Progenitor cell of endocrine pancreas (in vitro differentiated cells): ENCODE measurements around the gene BEGAIN. TPM values are rescaled to one million over a fixed set of nuclear protein-coding genes. Genes with fewer than 3 reads are reported as not detected.

ENCODE experiments used
- DNase-seq: peaks from one replicate; pipeline ENCODE4 v3.0.0; 2021; ENCODE audit warnings: low spot score; ENCODE audit not compliant: unreplicated experiment
- H3K27ac Mint-ChIP-seq: 2 replicates; pipeline ENCODE4 v1.8.0; 2021; ENCODE audit warnings: mild to moderate bottlenecking, moderate library complexity, mixed read lengths
- H3K27me3 Mint-ChIP-seq: 2 replicates; pipeline ENCODE4 v1.8.0; 2021; ENCODE audit warnings: mixed read lengths
- H3K36me3 Mint-ChIP-seq: 2 replicates; pipeline ENCODE4 v1.8.0; 2022; ENCODE audit warnings: mixed read lengths; ENCODE audit not compliant: insufficient read depth
- H3K4me1 Mint-ChIP-seq: 2 replicates; pipeline ENCODE4 v1.8.0; 2021; ENCODE audit warnings: low read depth, mixed read lengths
- H3K4me3 Mint-ChIP-seq: 2 replicates; pipeline ENCODE4 v1.8.0; 2021; ENCODE audit warnings: low read depth, mild to moderate bottlenecking, moderate library complexity, mixed read lengths
- H3K9me3 Mint-ChIP-seq: 2 replicates; pipeline ENCODE4 v1.8.0; 2021; ENCODE audit warnings: low read depth, mixed read lengths
- total RNA-seq: library from RNA; stranded (reverse); gene quantifications from 2 replicates; pipeline ENCODE4 v1.2.1, GENCODE V29; 2021
- TF ChIP-seq, protein P1 (sequence below): fragments of 200-600 bp; sonication (generic); IDR thresholded peaks from one replicate; pipeline ENCODE4 v1.5.0; 2021; ENCODE audit warnings: antibody characterized with exemption, mild to moderate bottlenecking; ENCODE audit not compliant: unreplicated experiment

Gene BEGAIN
- total RNA-seq, 1 donor from 2014 or later = 0.65 TPM

DNA sequence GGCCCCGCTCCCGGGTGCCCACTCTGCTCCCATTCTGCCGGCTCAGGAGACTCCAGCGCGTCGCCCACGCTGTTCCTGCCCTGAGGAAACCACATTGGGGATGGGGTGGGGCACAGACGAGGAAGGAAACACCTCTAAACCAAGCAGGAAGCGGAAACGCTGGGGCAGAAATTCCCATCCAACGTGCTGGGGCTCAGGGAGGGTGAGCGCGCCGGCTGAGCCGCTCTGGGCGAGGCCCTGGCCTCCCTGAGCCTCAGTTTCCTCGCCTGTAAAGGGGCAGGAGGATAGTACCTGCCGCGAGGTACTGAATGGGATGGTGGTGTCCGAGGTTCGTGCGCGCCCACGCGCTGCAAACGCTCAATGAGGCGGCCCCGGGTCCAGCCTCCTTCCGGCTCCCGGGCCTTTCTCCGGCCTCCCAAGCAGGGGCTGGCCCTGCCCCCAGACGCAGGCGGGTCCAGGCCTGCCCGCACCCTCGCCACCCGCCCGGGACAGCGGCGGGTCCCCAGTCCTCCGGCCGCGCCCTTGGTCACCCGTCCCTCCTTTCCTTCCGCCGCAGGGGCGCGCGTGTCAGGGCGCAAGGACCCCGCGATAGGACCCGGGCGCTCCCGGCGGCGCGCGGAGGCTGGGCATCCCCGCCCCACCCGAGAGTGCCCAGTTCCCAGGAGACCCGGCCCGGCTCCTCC, 673 bp downstream of the BEGAIN start:
- Mint-ChIP-seq H3K27me3 (peaks cover 72% of the 10 kb centered on the region), H3K4me3 (peak overlapping the region; percentile 65), H3K9me3 (no peaks in the 10 kb centered on the region), H3K36me3 (no peaks in the 10 kb centered on the region), H3K27ac (no peak overlapping the region), H3K4me1 (no peaks in the 10 kb centered on the region)
- no peak for DNase-seq
- TF ChIP-seq, protein P1, sequence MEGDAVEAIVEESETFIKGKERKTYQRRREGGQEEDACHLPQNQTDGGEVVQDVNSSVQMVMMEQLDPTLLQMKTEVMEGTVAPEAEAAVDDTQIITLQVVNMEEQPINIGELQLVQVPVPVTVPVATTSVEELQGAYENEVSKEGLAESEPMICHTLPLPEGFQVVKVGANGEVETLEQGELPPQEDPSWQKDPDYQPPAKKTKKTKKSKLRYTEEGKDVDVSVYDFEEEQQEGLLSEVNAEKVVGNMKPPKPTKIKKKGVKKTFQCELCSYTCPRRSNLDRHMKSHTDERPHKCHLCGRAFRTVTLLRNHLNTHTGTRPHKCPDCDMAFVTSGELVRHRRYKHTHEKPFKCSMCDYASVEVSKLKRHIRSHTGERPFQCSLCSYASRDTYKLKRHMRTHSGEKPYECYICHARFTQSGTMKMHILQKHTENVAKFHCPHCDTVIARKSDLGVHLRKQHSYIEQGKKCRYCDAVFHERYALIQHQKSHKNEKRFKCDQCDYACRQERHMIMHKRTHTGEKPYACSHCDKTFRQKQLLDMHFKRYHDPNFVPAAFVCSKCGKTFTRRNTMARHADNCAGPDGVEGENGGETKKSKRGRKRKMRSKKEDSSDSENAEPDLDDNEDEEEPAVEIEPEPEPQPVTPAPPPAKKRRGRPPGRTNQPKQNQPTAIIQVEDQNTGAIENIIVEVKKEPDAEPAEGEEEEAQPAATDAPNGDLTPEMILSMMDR = no peak

DNA sequence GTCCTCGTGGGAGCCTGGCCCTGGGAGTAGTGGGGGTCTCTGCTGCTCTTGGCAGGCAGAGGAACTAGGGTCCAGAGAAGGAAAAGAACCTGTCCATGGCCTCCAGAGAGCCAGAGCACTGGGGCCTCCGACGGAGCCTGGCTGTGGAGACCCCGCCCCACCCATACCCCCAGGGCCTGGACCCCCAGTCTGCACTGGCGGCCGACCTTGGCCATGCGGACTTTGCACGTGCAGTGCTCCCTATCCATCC, 1.1 kb downstream of the BEGAIN start:
- DNase-seq = no peak
- Mint-ChIP-seq H3K4me1 (no peaks in the 10 kb centered on the region), H3K4me3 (peak overlapping the region; percentile 65), H3K9me3 (no peaks in the 10 kb centered on the region), H3K36me3 (no peaks in the 10 kb centered on the region), H3K27ac (no peak overlapping the region), H3K27me3 (peaks cover 69% of the 10 kb centered on the region)
- TF ChIP-seq, protein P1 = no peak

DNA sequence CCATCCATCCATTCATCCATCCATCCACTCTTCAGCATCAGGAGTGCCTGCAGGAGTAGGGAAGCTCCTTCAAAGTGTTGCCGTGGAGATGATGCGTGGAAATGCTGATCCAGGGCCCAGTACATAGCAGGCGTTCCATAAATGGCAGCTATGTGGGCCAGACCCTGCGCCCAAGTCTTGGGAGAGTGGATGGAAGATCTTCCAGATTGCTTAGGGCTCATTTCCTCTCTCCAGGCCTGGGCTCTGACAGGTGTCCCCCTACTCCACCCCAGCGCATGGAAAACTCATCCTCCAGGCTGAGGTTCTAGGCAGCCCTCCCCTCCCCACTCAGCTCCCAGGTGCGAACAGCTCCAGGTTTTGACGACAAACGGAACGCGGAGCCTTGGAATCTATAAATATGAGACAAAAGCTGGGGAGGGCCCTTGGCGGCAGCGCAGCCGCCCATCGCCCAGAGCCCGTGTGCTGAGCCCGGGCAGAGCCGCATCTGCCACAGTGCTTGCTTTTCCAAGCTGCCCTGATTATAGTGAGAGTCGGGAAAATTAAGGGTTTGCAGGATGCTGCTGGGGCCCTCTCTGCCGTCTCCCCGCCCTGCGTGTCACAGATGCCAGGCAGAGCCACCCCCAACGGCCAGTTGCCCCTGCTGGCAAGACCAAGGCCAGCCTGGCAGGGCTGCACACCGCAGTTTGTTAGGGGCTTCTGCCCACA, 1.6 kb downstream of the BEGAIN start:
- H3K9me3 Mint-ChIP-seq = no peaks in the 10 kb centered on the region
- H3K27ac Mint-ChIP-seq = no peak overlapping the region
- peaks cover 65% of the 10 kb centered on the region for H3K27me3 Mint-ChIP-seq
- no peaks in the 10 kb centered on the region for H3K4me1 Mint-ChIP-seq
- TF ChIP-seq, protein P1 = no peak
- H3K36me3 Mint-ChIP-seq = no peaks in the 10 kb centered on the region
- H3K4me3 Mint-ChIP-seq = peak overlapping the region; percentile 53
- no peak for DNase-seq

DNA sequence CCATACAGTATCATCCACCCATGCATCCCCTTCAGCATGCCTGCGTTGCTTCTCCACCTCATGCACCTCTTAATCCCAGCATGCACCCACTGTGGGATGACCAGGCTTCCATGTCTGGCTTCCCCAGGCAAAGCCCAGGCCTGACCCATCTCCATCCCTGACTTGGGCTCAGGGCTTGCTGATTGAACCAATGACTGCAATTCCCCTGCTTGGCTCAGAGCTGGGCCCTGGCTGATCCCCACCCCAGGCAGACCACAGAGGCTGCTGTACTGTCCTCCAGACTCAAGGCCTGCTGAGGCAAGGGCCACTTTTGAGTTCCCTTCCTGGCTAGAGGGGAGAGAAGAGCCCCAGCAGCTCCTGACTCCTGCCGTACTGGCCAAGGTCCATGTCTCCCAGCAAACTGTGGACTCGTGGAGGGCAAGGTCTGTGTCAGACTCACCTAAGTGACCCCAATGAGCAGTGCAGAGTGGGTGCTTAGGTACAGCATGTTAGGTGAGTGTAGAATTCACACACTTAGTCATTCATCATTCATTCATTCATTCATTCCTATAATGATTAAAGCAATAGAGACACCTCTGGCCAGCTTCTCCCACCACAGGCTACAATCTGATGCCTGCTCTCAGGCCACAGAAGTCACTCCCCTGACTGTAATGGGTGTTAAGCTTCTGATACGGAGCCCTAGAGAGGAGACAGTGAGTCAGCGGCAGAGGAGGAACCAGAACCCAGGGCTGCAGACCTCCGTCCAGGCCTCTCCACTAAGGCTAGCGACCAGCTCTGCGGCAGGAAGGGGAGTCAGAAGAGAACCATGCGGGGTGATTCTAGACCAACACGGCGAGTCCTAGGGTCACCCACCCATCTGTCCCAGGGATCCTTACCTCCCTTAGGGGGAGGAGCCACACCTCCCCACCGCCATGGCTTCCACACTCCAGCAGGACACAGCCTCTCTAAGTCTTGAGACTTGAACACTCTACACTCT, 2.9 kb downstream of the BEGAIN start:
- Mint-ChIP-seq H3K27ac (no peak overlapping the region), H3K4me3 (no peak overlapping the region), H3K36me3 (no peaks in the 10 kb centered on the region), H3K4me1 (no peaks in the 10 kb centered on the region), H3K9me3 (no peaks in the 10 kb centered on the region), H3K27me3 (peaks cover 56% of the 10 kb centered on the region)
- no peak for DNase-seq
- TF ChIP-seq, protein P1 = no peak

DNA sequence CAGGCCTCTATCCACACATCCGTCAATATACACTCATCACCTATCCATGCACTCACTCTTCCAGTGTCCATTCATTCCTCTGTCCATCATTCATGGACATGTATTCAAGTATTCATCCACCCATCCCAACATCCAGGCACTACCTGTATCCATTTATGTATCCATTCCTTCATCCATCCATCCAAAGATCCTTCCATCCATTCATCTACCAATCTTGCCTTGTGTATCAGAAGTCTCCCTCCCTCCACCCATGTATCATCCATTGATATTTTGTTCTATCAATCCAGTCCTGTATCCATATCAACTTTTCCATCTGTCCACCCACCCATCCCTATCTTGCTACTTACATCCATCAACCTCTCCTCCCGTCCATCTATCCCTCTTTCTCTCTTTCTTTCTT, 4.0 kb downstream of the BEGAIN start:
- Mint-ChIP-seq H3K4me3 (no peak overlapping the region), H3K27me3 (peaks cover 51% of the 10 kb centered on the region), H3K4me1 (no peaks in the 10 kb centered on the region), H3K9me3 (no peaks in the 10 kb centered on the region), H3K27ac (no peak overlapping the region), H3K36me3 (no peaks in the 10 kb centered on the region)
- no peak for DNase-seq
- TF ChIP-seq, protein P1 = no peak
